H9 (cell line): Measurements from ENCODE around the gene MMP2. TPM values are rescaled to one million over a fixed set of nuclear protein-coding genes. Genes with fewer than 3 reads are reported as not detected.

Source experiments
- DNase-seq: peaks from one replicate; pipeline ENCODE4 v3.0.0-alpha.2; 2017
- H2AFZ ChIP-seq: one replicate; pipeline ENCODE4 v1.6.1; 2013; ENCODE audit warnings: mild to moderate bottlenecking, low read length, control low read depth, moderate library complexity
- H2AK5ac ChIP-seq: 2 replicates; pipeline ENCODE4 v1.6.1; 2013; ENCODE audit warnings: low read length, control low read depth, mixed read lengths; ENCODE audit not compliant: insufficient read length
- H2BK120ac ChIP-seq: one replicate; pipeline ENCODE4 v1.6.1; 2013; ENCODE audit warnings: low read depth, mild to moderate bottlenecking, low read length, control low read depth, inconsistent platforms; ENCODE audit not compliant: poor library complexity, severe bottlenecking
- H2BK12ac ChIP-seq: 2 replicates; pipeline ENCODE4 v1.6.1; 2013; ENCODE audit warnings: low read length, control low read depth, mixed read lengths, low read depth; ENCODE audit not compliant: insufficient read length
- H2BK15ac ChIP-seq: 2 replicates; pipeline ENCODE4 v1.6.1; 2013; ENCODE audit warnings: low read depth, low read length, control low read depth
- H2BK20ac ChIP-seq: one replicate; pipeline ENCODE4 v1.6.1; 2013; ENCODE audit warnings: low read depth, mild to moderate bottlenecking, low read length, control low read depth, inconsistent platforms; ENCODE audit not compliant: poor library complexity, severe bottlenecking
- H2BK5ac ChIP-seq: 2 replicates; pipeline ENCODE4 v1.6.1; 2013; ENCODE audit warnings: low read length, control low read depth, mixed read lengths; ENCODE audit not compliant: insufficient read length
- H3K14ac ChIP-seq: 2 replicates; pipeline ENCODE4 v1.6.1; 2013; ENCODE audit warnings: low read length, control low read depth; ENCODE audit not compliant: insufficient read depth
- H3K18ac ChIP-seq: 2 replicates; pipeline ENCODE4 v1.6.1; 2013; ENCODE audit warnings: low read depth, mild to moderate bottlenecking, mixed read lengths, low read length, control low read depth; ENCODE audit not compliant: insufficient read length
- H3K23ac ChIP-seq: 2 replicates; pipeline ENCODE4 v1.6.1; 2013; ENCODE audit warnings: low read length, control low read depth, mixed read lengths, low read depth; ENCODE audit not compliant: insufficient read length
- H3K23me2 ChIP-seq: 2 replicates; pipeline ENCODE4 v1.6.1; 2013; ENCODE audit warnings: low read depth, mild to moderate bottlenecking, mixed read lengths, low read length, control low read depth; ENCODE audit not compliant: insufficient read length, poor library complexity, severe bottlenecking
- H3K27ac ChIP-seq: 2 replicates; pipeline ENCODE4 v1.5.1; 2013; ENCODE audit warnings: low read length, control low read depth, mixed read lengths, low read depth; ENCODE audit not compliant: insufficient read length
- H3K27me3 ChIP-seq: 2 replicates; pipeline ENCODE4 v1.6.1; 2013; ENCODE audit warnings: low read length, control low read depth, inconsistent platforms; ENCODE audit not compliant: insufficient read depth
- H3K4ac ChIP-seq: 2 replicates; pipeline ENCODE4 v1.6.1; 2013; ENCODE audit warnings: low read depth, mild to moderate bottlenecking, control low read depth, inconsistent platforms, low read length, moderate library complexity
- H3K4me1 ChIP-seq: 2 replicates; pipeline ENCODE4 v1.6.1; 2013; ENCODE audit warnings: low read length, control low read depth, inconsistent platforms; ENCODE audit not compliant: insufficient read depth
- H3K4me2 ChIP-seq: 2 replicates; pipeline ENCODE4 v1.6.1; 2013; ENCODE audit warnings: low read length, control low read depth, mixed read lengths; ENCODE audit not compliant: insufficient read length, insufficient read depth
- H3K56ac ChIP-seq: 2 replicates; pipeline ENCODE4 v1.6.1; 2013; ENCODE audit warnings: low read depth, mild to moderate bottlenecking, mixed read lengths, low read length, control low read depth; ENCODE audit not compliant: insufficient read length
- H3K79me1 ChIP-seq: 2 replicates; pipeline ENCODE4 v1.6.1; 2013; ENCODE audit warnings: low read depth, mild to moderate bottlenecking, moderate library complexity, low read length, control low read depth, inconsistent platforms; ENCODE audit not compliant: insufficient read depth, poor library complexity, severe bottlenecking
- H3K79me2 ChIP-seq: 2 replicates; pipeline ENCODE4 v1.6.1; 2013; ENCODE audit warnings: low read length, control low read depth, inconsistent platforms; ENCODE audit not compliant: insufficient read depth
- H3K9ac ChIP-seq: 2 replicates; pipeline ENCODE4 v1.6.1; 2013; ENCODE audit warnings: low read length, control low read depth, mixed read lengths; ENCODE audit not compliant: insufficient read length; ENCODE audit errors: extremely low read depth
- H3K9me3 ChIP-seq: one replicate; pipeline ENCODE4 v1.6.1; 2013; ENCODE audit warnings: low read depth, low read length, inconsistent platforms; ENCODE audit not compliant: control insufficient read depth
- H3T11ph ChIP-seq: one replicate; pipeline ENCODE4 v1.6.1; 2013; ENCODE audit warnings: mild to moderate bottlenecking, low read length, control low read depth, inconsistent platforms
- H4K20me1 ChIP-seq: one replicate; pipeline ENCODE4 v1.6.1; 2013; ENCODE audit not compliant: control insufficient read depth, insufficient read length, insufficient read depth
- H4K5ac ChIP-seq: 2 replicates; pipeline ENCODE4 v1.6.1; 2013; ENCODE audit warnings: low read depth, mild to moderate bottlenecking, mixed read lengths, low read length, control low read depth; ENCODE audit not compliant: insufficient read length
- H4K8ac ChIP-seq: replicated peaks from 2 replicates; pipeline ENCODE4 v1.6.1; 2013; ENCODE audit warnings: low read length, control low read depth, mixed read lengths, low read depth; ENCODE audit not compliant: insufficient read length
- H4K91ac ChIP-seq: 2 replicates; pipeline ENCODE4 v1.6.1; 2013; ENCODE audit warnings: low read depth, mild to moderate bottlenecking, moderate library complexity, mixed read lengths, low read length, control low read depth; ENCODE audit not compliant: insufficient read length
- H3K27ac Mint-ChIP-seq, 3 experiments: 2 replicates in 2 of 3; 3 replicates in 1 of 3; pipeline ENCODE4 v1.8.0; 2020 to 2021; ENCODE audit warnings: mixed read lengths in 3 of 3, mild to moderate bottlenecking in 1 of 3, moderate library complexity in 1 of 3
- H3K27me3 Mint-ChIP-seq: 2 replicates; pipeline ENCODE4 v1.8.0; 2021; ENCODE audit warnings: low read depth, mild to moderate bottlenecking, moderate library complexity, mixed read lengths
- H3K36me3 Mint-ChIP-seq, 3 experiments: 2 replicates in 2 of 3; 3 replicates in 1 of 3; pipeline ENCODE4 v1.8.0; 2020 to 2021; ENCODE audit warnings: low read depth in 3 of 3, mixed read lengths in 3 of 3; ENCODE audit not compliant: insufficient read depth in 1 of 3
- H3K4me1 Mint-ChIP-seq, 2 experiments: 2 replicates each; pipeline ENCODE4 v1.8.0; 2020; ENCODE audit warnings: mixed read lengths in 2 of 2
- H3K4me3 Mint-ChIP-seq, 2 experiments: 2 replicates in 1 of 2; 3 replicates in 1 of 2; pipeline ENCODE4 v1.8.0; 2020 to 2021; ENCODE audit warnings: mild to moderate bottlenecking in 2 of 2, mixed read lengths in 2 of 2, moderate library complexity in 1 of 2
- H3K9me3 Mint-ChIP-seq, 2 experiments: 2 replicates in 1 of 2; 3 replicates in 1 of 2; pipeline ENCODE4 v1.8.0; 2020; ENCODE audit warnings: mild to moderate bottlenecking in 2 of 2, mixed read lengths in 2 of 2, moderate library complexity in 1 of 2
- WGBS: extraction: QIAGEN DNeasy Blood & Tissue Kit; methylation state at CpG from one replicate; pipeline ENCODE4 v1.1.7; 2013; ENCODE audit warnings: missing lambda C conversion rate, low lambda C conversion rate, mixed read lengths; ENCODE audit not compliant: insufficient read length; ENCODE audit errors: extremely low coverage; 5-methylcytosine and 5-hydroxymethylcytosine counted together
- total RNA-seq: library from RNA; stranded (reverse); gene quantifications from 2 replicates; pipeline ENCODE4 v1.2.1, GENCODE V29; 2021
- TF ChIP-seq, protein P1 (sequence below): fragments of 200-600 bp; sonication (generic); conservative IDR thresholded peaks from 3 replicates; pipeline ENCODE4 v1.8.0; 2021; ENCODE audit warnings: antibody characterized with exemption, mild to moderate bottlenecking

MMP2 gene
- total RNA-seq, 1 experiment from 2014 or later = 23.1 TPM

DNA sequence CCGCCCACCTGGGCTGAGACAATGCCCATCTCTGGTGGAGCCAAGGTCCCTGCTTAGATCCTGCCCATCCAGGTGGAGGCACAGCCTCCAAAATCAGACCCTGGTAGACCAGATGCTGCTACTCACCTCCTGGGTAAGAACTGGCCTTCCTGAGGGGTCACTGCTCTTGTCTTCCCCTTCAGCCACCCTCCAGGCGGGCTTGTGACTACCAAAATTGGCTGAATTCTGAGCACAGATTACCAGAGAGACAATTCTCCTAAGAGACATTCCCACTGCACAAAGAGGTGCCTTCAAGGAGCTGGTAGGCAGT is 10.9 kb downstream of the MMP2 start:
- Histone ChIP-seq H3K4ac (no peak overlapping the region), H2BK15ac (no peak overlapping the region), H3K23me2 (no peaks in the 10 kb centered on the region), H3T11ph (no peak overlapping the region), H3K9ac (no peak overlapping the region), H4K20me1 (no peaks in the 10 kb centered on the region), H4K91ac (no peak overlapping the region), H2BK5ac (no peak overlapping the region), H3K14ac (no peak overlapping the region), H3K23ac (no peak overlapping the region), H4K8ac (no peak overlapping the region), H2BK12ac (no peak overlapping the region), H3K27me3 (no peaks in the 10 kb centered on the region), H3K79me1 (no peaks in the 10 kb centered on the region), H2BK20ac (no peak overlapping the region), H2AK5ac (no peak overlapping the region), H3K56ac (no peak overlapping the region), H3K4me1 (no peaks in the 10 kb centered on the region), H2BK120ac (no peak overlapping the region), H3K79me2 (no peaks in the 10 kb centered on the region), H3K4me2 (no peak overlapping the region), H4K5ac (no peak overlapping the region), H2AFZ (no peak overlapping the region), H3K9me3 (no peaks in the 10 kb centered on the region), H3K27ac (no peak overlapping the region), H3K18ac (no peak overlapping the region)
- H3K27me3 Mint-ChIP-seq = no peaks in the 10 kb centered on the region; the same call in 1 of the 2 replicates
- no peaks in the 10 kb centered on the region for H3K9me3 Mint-ChIP-seq
- H3K4me3 Mint-ChIP-seq = no peak overlapping the region; a peak in 1 of 5 replicates
- TF ChIP-seq, protein P1, sequence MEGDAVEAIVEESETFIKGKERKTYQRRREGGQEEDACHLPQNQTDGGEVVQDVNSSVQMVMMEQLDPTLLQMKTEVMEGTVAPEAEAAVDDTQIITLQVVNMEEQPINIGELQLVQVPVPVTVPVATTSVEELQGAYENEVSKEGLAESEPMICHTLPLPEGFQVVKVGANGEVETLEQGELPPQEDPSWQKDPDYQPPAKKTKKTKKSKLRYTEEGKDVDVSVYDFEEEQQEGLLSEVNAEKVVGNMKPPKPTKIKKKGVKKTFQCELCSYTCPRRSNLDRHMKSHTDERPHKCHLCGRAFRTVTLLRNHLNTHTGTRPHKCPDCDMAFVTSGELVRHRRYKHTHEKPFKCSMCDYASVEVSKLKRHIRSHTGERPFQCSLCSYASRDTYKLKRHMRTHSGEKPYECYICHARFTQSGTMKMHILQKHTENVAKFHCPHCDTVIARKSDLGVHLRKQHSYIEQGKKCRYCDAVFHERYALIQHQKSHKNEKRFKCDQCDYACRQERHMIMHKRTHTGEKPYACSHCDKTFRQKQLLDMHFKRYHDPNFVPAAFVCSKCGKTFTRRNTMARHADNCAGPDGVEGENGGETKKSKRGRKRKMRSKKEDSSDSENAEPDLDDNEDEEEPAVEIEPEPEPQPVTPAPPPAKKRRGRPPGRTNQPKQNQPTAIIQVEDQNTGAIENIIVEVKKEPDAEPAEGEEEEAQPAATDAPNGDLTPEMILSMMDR = no peak
- peaks cover 3 to 17% (median 9%) of the 10 kb centered on the region in 3 experiments; a peak in 6 of 7 replicates for H3K36me3 Mint-ChIP-seq
- H3K27ac Mint-ChIP-seq = peak overlapping the region in 1 of 3 experiments; percentile 74; a peak in 2 of 7 replicates
- no CpG with 5 or more reads among the region's 2 CpGs for WGBS
- no peaks in the 10 kb centered on the region; a peak in 1 of 4 replicates for H3K4me1 Mint-ChIP-seq
- DNase-seq = no peak
